Measurements from ENCODE around the gene FOXJ1.

- no peak for TF ChIP-seq CTCF (IDR thresholded peaks at IDR 0.05)
- no peak for TF ChIP-seq POLR2A (IDR thresholded peaks at IDR 0.05)
These were observed 4.4 kb upstream of the FOXJ1 start for GRCh38 chr17:76145231-76146052.

Measured in body of pancreas (tissue), 4 donors.